K562 (cell line): Measurements from ENCODE around the gene AMIGO1. TPM values are rescaled to one million over a fixed set of nuclear protein-coding genes. Genes with fewer than 3 reads are reported as not detected.
A peak's percentile ranks its signal among the peaks of the same experiment; 100 is the strongest.

ENCODE experiments used
- ATAC-seq: fragments of 200-7000 bp; cut with Tn5 transposase; 3 replicates; pipeline ENCODE4 v1.9.1; 2020; ENCODE audit warnings: moderate library complexity
- BruUV-seq: library from RNA; stranded (reverse); fragments of 400-500 nt; replicated peaks from 2 replicates; lab custom pipeline; 2021; lab: Mats Ljungman, UMichigan
- CTCF ChIA-PET: fragments of 300-600 bp; formaldehyde crosslinking; extraction: SDS; loops from one replicate; lab custom pipeline; 2021; ENCODE audit warnings: low intra/inter-chr PET ratio; lab: Yijun Ruan, JAX
- POLR2A ChIA-PET: fragments of 300-600, 350-650 bp; sonication (Branson Sonifier 250); formaldehyde crosslinking; extraction: SDS; loops from one replicate; lab custom pipeline; 2021; ENCODE audit warnings: antibody characterized with exemption, inconsistent platforms; lab: Yijun Ruan, JAX
- DNase-seq, 4 experiments: peaks; one replicate each; pipeline versions ENCODE4 v3.0.0 to v3.0.0-alpha.2; 2011 to 2018; ENCODE audit warnings: low spot score in 3 of 4, mixed read lengths in 3 of 4; ENCODE audit errors: extremely low read depth in 1 of 4
- FAIRE-seq: peaks from 2 replicates; lab custom pipeline; 2011; peaks lifted over from hg19 to GRCh38; lab: Jason Lieb, UNC
- H2AFZ ChIP-seq: 2 replicates; pipeline ENCODE4 v1.6.0; 2011; ENCODE audit warnings: low read depth, low read length, control low read depth, inconsistent platforms
- H3K27ac ChIP-seq: fragments of 200-600 bp; 3 replicates; pipeline ENCODE4 v1.8.0; 2011; ENCODE audit warnings: low read depth, mild to moderate bottlenecking, control low read depth, inconsistent platforms, low read length, moderate library complexity, mixed read lengths; ENCODE audit errors: extremely low read depth
- H3K27me3 ChIP-seq, 2 experiments: fragments of 300-600 bp in 1 of 2; 2 replicates in 1 of 2; 3 replicates in 1 of 2; pipeline versions ENCODE4 v1.6.0 to v1.8.0; 2011; ENCODE audit warnings: inconsistent platforms in 2 of 2, low read length in 2 of 2, mild to moderate bottlenecking in 1 of 2, mixed read lengths in 1 of 2, moderate library complexity in 1 of 2; ENCODE audit not compliant: control insufficient read depth in 2 of 2, insufficient read depth in 2 of 2
- H3K36me3 ChIP-seq: fragments of 300-600 bp; 3 replicates; pipeline ENCODE4 v1.8.0; 2011; ENCODE audit warnings: mild to moderate bottlenecking, low read length, inconsistent platforms; ENCODE audit not compliant: control insufficient read depth, insufficient read depth
- H3K4me1 ChIP-seq, 2 experiments: fragments of 200-600 bp in 1 of 2; replicated peaks in 1 of 2; 2 replicates in 1 of 2; 3 replicates in 1 of 2; pipeline versions ENCODE4 v1.5.1 to v1.8.0; 2011; ENCODE audit warnings: inconsistent platforms in 2 of 2, low read length in 2 of 2, mild to moderate bottlenecking in 1 of 2, mixed read lengths in 1 of 2, moderate library complexity in 1 of 2; ENCODE audit not compliant: control insufficient read depth in 2 of 2, insufficient read depth in 2 of 2
- H3K4me2 ChIP-seq: 2 replicates; pipeline ENCODE4 v1.6.1; 2011; ENCODE audit warnings: low read length, control low read depth, inconsistent platforms, mixed read lengths; ENCODE audit not compliant: insufficient read depth
- H3K4me3 ChIP-seq: fragments of 200-600 bp; sonication (generic), shearing (Covaris generic); 2 replicates; pipeline ENCODE4 v1.5.1; 2016; ENCODE audit warnings: control low read depth, inconsistent platforms
- H3K79me2 ChIP-seq: fragments of 200-600 bp; 3 replicates; pipeline ENCODE4 v1.8.0; 2011; ENCODE audit warnings: low read length, inconsistent platforms; ENCODE audit not compliant: control insufficient read depth, insufficient read depth
- H3K9ac ChIP-seq, 2 experiments: 2 replicates each; pipeline versions ENCODE4 v1.6.0 to v1.6.1; 2011; ENCODE audit warnings: low read depth in 2 of 2, low read length in 2 of 2, control low read depth in 1 of 2, inconsistent platforms in 1 of 2, mild to moderate bottlenecking in 1 of 2, mixed read lengths in 1 of 2; ENCODE audit not compliant: insufficient read depth in 1 of 2
- H3K9me1 ChIP-seq: one replicate; pipeline ENCODE4 v1.6.0; 2011; ENCODE audit warnings: inconsistent platforms, mild to moderate bottlenecking, low read length, moderate library complexity; ENCODE audit not compliant: control insufficient read depth, insufficient read depth
- H3K9me3 ChIP-seq: replicated peaks from 2 replicates; pipeline ENCODE4 v1.5.1; 2011; ENCODE audit warnings: low read depth, low read length, inconsistent platforms; ENCODE audit not compliant: control insufficient read depth, insufficient read depth
- H4K20me1 ChIP-seq: replicated peaks from 2 replicates; pipeline ENCODE4 v1.6.1; 2011; ENCODE audit warnings: low read length, inconsistent platforms, mixed read lengths; ENCODE audit not compliant: control insufficient read depth, insufficient read depth
- BMI1 ChIP-seq: fragments of 150-350 bp; IDR thresholded peaks from 2 replicates; pipeline ENCODE4 v1.6.1; 2014; ENCODE audit warnings: low read length
- FOXP1 ChIP-seq: sonication (generic); formaldehyde crosslinking; IDR thresholded peaks from 2 replicates; pipeline ENCODE4 v1.8.0; 2022; ENCODE audit warnings: mild to moderate bottlenecking, missing genetic modification reagents
- SIN3A ChIP-seq, 2 experiments: fragments of 150-350 bp in 1 of 2; IDR thresholded peaks; 2 replicates each; pipeline ENCODE4 v1.6.1; 2011 to 2016; ENCODE audit warnings: borderline replicate concordance in 2 of 2, low read depth in 2 of 2, low read length in 2 of 2, mild to moderate bottlenecking in 2 of 2, moderate library complexity in 2 of 2; ENCODE audit not compliant: control insufficient read depth in 1 of 2
- whole genome bisulfite sequencing: fragments of 100-300 bp; shearing (Covaris generic); methylation state at CpG from one replicate; pipeline ENCODE4 v1.1.6; 2016; ENCODE audit warnings: low coverage, mixed read lengths; ENCODE audit not compliant: insufficient coverage; ENCODE audit errors: missing lambda C conversion rate; 5-methylcytosine and 5-hydroxymethylcytosine counted together
- in situ Hi-C: fragments of 300-500 bp; cut with MboI; formaldehyde crosslinking; loops from 4 replicates; pipeline ENCODE4 v1.15.0; 2018; ENCODE audit warnings: inconsistent platforms, mixed read lengths
- intact Hi-C: fragments of 100-400 bp; cut with micrococcal nuclease; formaldehyde crosslinking; loops from 2 replicates; pipeline ENCODE4 v1.14.2; 2022
- polyA plus RNA-seq, 8 experiments: library from polyadenylated mRNA; depleted of rRNA in 4 of 8; stranded (reverse) in 5 of 8; unstranded in 3 of 8; fragments of >200 nt; fragmentation: Nextera tagmentation in 2 of 8; fragmentation: Illumina TruSeq in 1 of 8; extraction: Ambion mirVana in 2 of 8; extraction: Trizol in 1 of 8; gene quantifications; 2 replicates each; pipeline versions ENCODE4 v1.2.1 to v1.2.3, GENCODE V29; 2011 to 2014; ENCODE audit warnings: inconsistent platforms in 1 of 8, missing spikeins in 1 of 8
- total RNA-seq, 7 experiments: library from RNA; depleted of rRNA in 6 of 7; stranded (reverse); fragments of >200 nt in 6 of 7; fragmentation: Illumina TruSeq in 2 of 7; extraction: Trizol in 2 of 7; gene quantifications; 2 replicates each; pipeline versions ENCODE4 v1.2.1 to v1.2.3, GENCODE V29; 2011 to 2021; ENCODE audit warnings: low replicate concordance in 1 of 7
- TF ChIP-seq, protein P1 (sequence below): sonication (generic); formaldehyde crosslinking; IDR thresholded peaks from 2 replicates; pipeline ENCODE4 v1.9.0; 2022; ENCODE audit warnings: mild to moderate bottlenecking, missing genetic modification reagents
- TF ChIP-seq, protein P2 (sequence below): fragments of 450-650 bp; IDR thresholded peaks from 2 replicates; pipeline ENCODE4 v1.6.1; 2016
- TF ChIP-seq, protein P3 (sequence below): fragments of 450-650 bp; IDR thresholded peaks from 2 replicates; pipeline ENCODE4 v1.6.1; 2018; ENCODE audit warnings: mild to moderate bottlenecking, low read depth; ENCODE audit not compliant: partially characterized antibody

Gene AMIGO1
- total and polyA plus RNA-seq, 9 of the 15 experiments (the other 6 are each of a cell fraction or from before 2014, with no cell fraction given), result 0.24 to 1.0 (median 0.54) TPM

DNA sequence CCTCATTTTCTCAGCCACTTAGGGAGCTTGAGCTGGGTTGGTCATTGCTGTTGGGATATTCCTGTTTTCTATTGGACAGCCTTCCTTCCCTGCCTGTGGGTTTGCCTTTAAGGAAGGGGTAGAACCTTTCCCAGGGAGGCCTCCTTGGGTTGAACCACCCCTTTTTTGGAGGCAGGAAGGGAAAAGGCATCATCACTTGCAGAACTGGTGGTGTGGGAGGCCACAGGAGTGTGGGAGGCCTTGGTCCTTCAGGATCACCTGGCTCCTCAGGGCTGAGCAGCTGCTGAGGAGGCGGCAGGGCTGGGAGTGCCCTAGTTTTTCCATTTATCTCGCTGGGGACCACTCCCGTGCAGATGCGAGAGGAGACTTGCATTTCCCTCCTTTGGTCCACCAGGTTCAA, 16.3 kb downstream of the AMIGO1 start:
- no peaks in the 10 kb centered on the region for H3K9me1 ChIP-seq
- H3K27me3 ChIP-seq, result no peaks in the 10 kb centered on the region
- H3K9me3 ChIP-seq, result no peaks in the 10 kb centered on the region
- ChIA-PET CTCF (interaction anchor here (0.5 to 6.9 kb wide), 4 partner anchors 34 to 289 kb away, joined by 3 to 131 read pairs (median 4); no protein-coding TSS in a partner anchor), POLR2A (interaction anchor here (0.7 to 2.9 kb wide), 8 partner anchors 9 to 393 kb away, joined by 3 to 24 read pairs (median 4); partner anchors contain the start of genes AMIGO1 and ATXN7L2)
- H2AFZ ChIP-seq, result peak overlapping the region; percentile 99
- peak overlapping the region; percentile 91 for H3K4me2 ChIP-seq
- in situ Hi-C loops, result no loop called here
- peaks cover 13 to 30% of the 10 kb centered on the region in 2 experiments; a peak in 4 of 5 replicates for H3K4me1 ChIP-seq
- FAIRE-seq, result no peak
- no peak for DNase-seq
- no TSS peak for BruUV-seq
- no peak overlapping the region; the same call in 2 of the 3 replicates for H3K27ac ChIP-seq
- TF ChIP-seq SIN3A (IDR thresholded peaks at IDR 0.05; ENCODE audit: borderline replicate concordance in 2 of 2, control insufficient read depth in 1 of 2, low read depth in 2 of 2, low read length in 2 of 2), result no peak
- TF ChIP-seq, protein P1, sequence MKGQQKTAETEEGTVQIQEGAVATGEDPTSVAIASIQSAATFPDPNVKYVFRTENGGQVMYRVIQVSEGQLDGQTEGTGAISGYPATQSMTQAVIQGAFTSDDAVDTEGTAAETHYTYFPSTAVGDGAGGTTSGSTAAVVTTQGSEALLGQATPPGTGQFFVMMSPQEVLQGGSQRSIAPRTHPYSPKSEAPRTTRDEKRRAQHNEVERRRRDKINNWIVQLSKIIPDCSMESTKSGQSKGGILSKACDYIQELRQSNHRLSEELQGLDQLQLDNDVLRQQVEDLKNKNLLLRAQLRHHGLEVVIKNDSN (CRISPR knock-in tag), result 0 out of 2 replicates have a peak, but pooled peaks have one; percentile 18
- TF ChIP-seq BMI1, result no peak
- TF ChIP-seq, protein P2, sequence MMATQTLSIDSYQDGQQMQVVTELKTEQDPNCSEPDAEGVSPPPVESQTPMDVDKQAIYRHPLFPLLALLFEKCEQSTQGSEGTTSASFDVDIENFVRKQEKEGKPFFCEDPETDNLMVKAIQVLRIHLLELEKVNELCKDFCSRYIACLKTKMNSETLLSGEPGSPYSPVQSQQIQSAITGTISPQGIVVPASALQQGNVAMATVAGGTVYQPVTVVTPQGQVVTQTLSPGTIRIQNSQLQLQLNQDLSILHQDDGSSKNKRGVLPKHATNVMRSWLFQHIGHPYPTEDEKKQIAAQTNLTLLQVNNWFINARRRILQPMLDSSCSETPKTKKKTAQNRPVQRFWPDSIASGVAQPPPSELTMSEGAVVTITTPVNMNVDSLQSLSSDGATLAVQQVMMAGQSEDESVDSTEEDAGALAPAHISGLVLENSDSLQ, result no peak
- TF ChIP-seq FOXP1 (CRISPR knock-in tag), result 0 out of 2 replicates have a peak, but pooled peaks have one; percentile 31
- TF ChIP-seq, protein P3, sequence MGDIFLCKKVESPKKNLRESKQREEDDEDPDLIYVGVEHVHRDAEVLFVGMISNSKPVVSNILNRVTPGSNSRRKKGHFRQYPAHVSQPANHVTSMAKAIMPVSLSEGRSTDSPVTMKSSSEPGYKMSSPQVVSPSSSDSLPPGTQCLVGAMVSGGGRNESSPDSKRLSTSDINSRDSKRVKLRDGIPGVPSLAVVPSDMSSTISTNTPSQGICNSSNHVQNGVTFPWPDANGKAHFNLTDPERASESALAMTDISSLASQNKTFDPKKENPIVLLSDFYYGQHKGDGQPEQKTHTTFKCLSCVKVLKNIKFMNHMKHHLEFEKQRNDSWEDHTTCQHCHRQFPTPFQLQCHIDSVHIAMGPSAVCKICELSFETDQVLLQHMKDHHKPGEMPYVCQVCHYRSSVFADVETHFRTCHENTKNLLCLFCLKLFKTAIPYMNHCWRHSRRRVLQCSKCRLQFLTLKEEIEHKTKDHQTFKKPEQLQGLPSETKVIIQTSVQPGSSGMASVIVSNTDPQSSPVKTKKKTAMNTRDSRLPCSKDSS, result no peak
- peak overlapping the region; percentile 58 to 94; a peak in 3 of 4 replicates for H3K9ac ChIP-seq
- H4K20me1 ChIP-seq, result no peaks in the 10 kb centered on the region; the same call in 1 of the 2 replicates
- H3K36me3 ChIP-seq, result peaks cover 50% of the 10 kb centered on the region; the same call in 2 of the 3 replicates
- 48% methylated on average over 4 of the region's 4 CpGs for WGBS
- ATAC-seq, result no peak
- H3K4me3 ChIP-seq, result peak overlapping the region; percentile 91; the same call in 1 of the 2 replicates
- intact Hi-C loops, result loop anchor here (5.0 kb wide), 1 partner anchor 216 kb away; no protein-coding TSS in a partner anchor
- H3K79me2 ChIP-seq, result peaks cover 5% of the 10 kb centered on the region; the same call in 1 of the 3 replicates
